Measurements from ENCODE around the gene DROSHA. TPM values are rescaled to one million over a fixed set of nuclear protein-coding genes. Genes with fewer than 3 reads are reported as not detected.
A peak's percentile ranks its signal among the peaks of the same experiment; 100 is the strongest.

The DROSHA gene
- polyA plus RNA-seq, 3 donors = 2.2 to 12.6 (median 7.6) TPM

DNA sequence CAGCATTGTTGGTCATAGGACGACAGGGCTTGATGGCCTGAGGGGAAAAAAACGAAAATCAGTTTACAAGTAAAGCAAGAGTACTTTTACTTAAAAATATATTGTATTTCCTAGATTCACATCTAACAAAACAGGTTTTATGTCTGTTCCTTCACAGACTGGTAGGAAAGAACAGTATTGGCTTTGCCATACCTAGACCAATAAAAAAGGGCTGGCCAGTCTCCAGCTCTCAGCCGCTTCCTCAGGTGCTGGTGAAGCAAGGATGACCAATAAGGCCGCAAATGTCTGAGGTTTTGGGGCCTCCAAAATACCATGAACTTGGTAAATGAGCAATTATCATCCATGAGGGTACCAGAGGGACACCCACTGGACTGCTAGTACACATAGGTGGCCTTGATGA, 36.6 kb downstream of the DROSHA start:
- Histone ChIP-seq H3K9me3 (replicated peaks in 1 of 2; ENCODE audit: control insufficient read depth in 1 of 2, insufficient read depth in 1 of 2, low read length in 2 of 2) (no peaks in the 10 kb centered on the region), H3K4me3 (replicated peaks in 1 of 3; ENCODE audit: low read depth in 2 of 3, low read length in 3 of 3) (no peak overlapping the region), H3K4me2 (replicated peaks; ENCODE audit: extremely low read depth, low read length, poor library complexity, severe bottlenecking) (no peak overlapping the region), H3K9ac (ENCODE audit: insufficient read depth, low read length, poor library complexity, severe bottlenecking) (no peak overlapping the region), H3K27ac (ENCODE audit: low read depth in 1 of 2, low read length in 2 of 2) (no peak overlapping the region), H3K27me3 (ENCODE audit: control insufficient read depth in 2 of 2, insufficient read depth in 2 of 2, low read length in 2 of 2) (no peaks in the 10 kb centered on the region), H3K4me1 (ENCODE audit: control insufficient read depth in 1 of 2, insufficient read depth in 2 of 2, low read length in 2 of 2) (no peaks in the 10 kb centered on the region), H3K79me2 (ENCODE audit: insufficient read depth, low read length) (no peaks in the 10 kb centered on the region), H2AFZ (ENCODE audit: insufficient read depth, low read depth, low read length, poor library complexity, severe bottlenecking) (no peak overlapping the region), H3K36me3 (replicated peaks in 1 of 2; ENCODE audit: control insufficient read depth in 1 of 2, insufficient read depth in 2 of 2, low read length in 2 of 2) (peaks cover 68 to 99% of the 10 kb centered on the region in 2 donors), H4K20me1 (ENCODE audit: insufficient read depth, low read length) (no peaks in the 10 kb centered on the region)
- TF ChIP-seq, protein P1, sequence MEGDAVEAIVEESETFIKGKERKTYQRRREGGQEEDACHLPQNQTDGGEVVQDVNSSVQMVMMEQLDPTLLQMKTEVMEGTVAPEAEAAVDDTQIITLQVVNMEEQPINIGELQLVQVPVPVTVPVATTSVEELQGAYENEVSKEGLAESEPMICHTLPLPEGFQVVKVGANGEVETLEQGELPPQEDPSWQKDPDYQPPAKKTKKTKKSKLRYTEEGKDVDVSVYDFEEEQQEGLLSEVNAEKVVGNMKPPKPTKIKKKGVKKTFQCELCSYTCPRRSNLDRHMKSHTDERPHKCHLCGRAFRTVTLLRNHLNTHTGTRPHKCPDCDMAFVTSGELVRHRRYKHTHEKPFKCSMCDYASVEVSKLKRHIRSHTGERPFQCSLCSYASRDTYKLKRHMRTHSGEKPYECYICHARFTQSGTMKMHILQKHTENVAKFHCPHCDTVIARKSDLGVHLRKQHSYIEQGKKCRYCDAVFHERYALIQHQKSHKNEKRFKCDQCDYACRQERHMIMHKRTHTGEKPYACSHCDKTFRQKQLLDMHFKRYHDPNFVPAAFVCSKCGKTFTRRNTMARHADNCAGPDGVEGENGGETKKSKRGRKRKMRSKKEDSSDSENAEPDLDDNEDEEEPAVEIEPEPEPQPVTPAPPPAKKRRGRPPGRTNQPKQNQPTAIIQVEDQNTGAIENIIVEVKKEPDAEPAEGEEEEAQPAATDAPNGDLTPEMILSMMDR (IDR thresholded peaks at IDR 0.05) = no peak
- Mint-ChIP-seq H3K4me3 (no peak overlapping the region), H3K9me3 (peaks cover 0 to 3% (median 0%) of the 10 kb centered on the region in 7 donors), H3K27me3 (ENCODE audit: low read depth in 3 of 3) (no peaks in the 10 kb centered on the region), H3K36me3 (peaks cover 86 to 94% of the 10 kb centered on the region in 2 donors), H3K27ac (peak overlapping the region in 1 of 7 donors; percentile 54), H3K4me1 (no peaks in the 10 kb centered on the region)
- intact Hi-C loops (cut with micrococcal nuclease) = no loop called here
- whole genome bisulfite sequencing (ENCODE audit: insufficient coverage) = 95% methylated on average over 2 of the region's 4 CpGs
- DNase-seq = no peak

DNA sequence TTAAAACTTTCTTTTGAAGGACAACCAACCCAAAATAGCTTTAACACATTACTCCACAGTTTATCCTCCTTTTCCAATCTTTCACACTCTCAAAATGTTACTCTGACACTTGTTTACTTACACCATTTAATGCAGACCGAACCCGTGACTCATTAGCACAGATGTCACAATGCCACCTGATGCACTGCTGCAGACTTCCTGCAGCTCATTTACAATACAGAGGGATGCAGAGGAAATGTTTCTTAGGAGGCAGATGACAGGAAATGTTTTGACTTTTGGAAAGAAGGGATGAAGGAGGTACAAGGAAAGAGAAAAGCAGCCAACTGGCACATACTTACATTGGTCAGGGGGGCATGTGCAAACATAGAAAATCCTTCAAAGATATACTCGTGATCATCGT, 39.0 kb downstream of the DROSHA start:
- H3K79me2 ChIP-seq (ENCODE audit: insufficient read depth, low read length) = no peaks in the 10 kb centered on the region
- peaks cover 51 to 99% of the 10 kb centered on the region in 2 donors for H3K36me3 ChIP-seq (replicated peaks in 1 of 2; ENCODE audit: control insufficient read depth in 1 of 2, insufficient read depth in 2 of 2, low read length in 2 of 2)
- H3K4me2 ChIP-seq (replicated peaks; ENCODE audit: extremely low read depth, low read length, poor library complexity, severe bottlenecking) = no peak overlapping the region
- DNase-seq = no peak
- H3K27me3 ChIP-seq (ENCODE audit: control insufficient read depth in 2 of 2, insufficient read depth in 2 of 2, low read length in 2 of 2) = no peaks in the 10 kb centered on the region
- TF ChIP-seq, protein P1 (IDR thresholded peaks at IDR 0.05) = no peak
- H3K9ac ChIP-seq (ENCODE audit: insufficient read depth, low read length, poor library complexity, severe bottlenecking) = no peak overlapping the region
- intact Hi-C loops (cut with micrococcal nuclease) = no loop called here
- Mint-ChIP-seq H3K27ac (no peak overlapping the region), H3K4me1 (no peaks in the 10 kb centered on the region), H3K27me3 (ENCODE audit: low read depth in 3 of 3) (no peaks in the 10 kb centered on the region), H3K9me3 (peaks cover 0 to 3% (median 0%) of the 10 kb centered on the region in 7 donors), H3K4me3 (no peak overlapping the region), H3K36me3 (peaks cover 80 to 95% of the 10 kb centered on the region in 2 donors)
- H3K9me3 ChIP-seq (replicated peaks in 1 of 2; ENCODE audit: control insufficient read depth in 1 of 2, insufficient read depth in 1 of 2, low read length in 2 of 2) = no peaks in the 10 kb centered on the region
- H3K4me3 ChIP-seq (replicated peaks in 1 of 3; ENCODE audit: low read depth in 2 of 3, low read length in 3 of 3) = no peak overlapping the region
- no peak overlapping the region for H2AFZ ChIP-seq (ENCODE audit: insufficient read depth, low read depth, low read length, poor library complexity, severe bottlenecking)
- H3K4me1 ChIP-seq (ENCODE audit: control insufficient read depth in 1 of 2, insufficient read depth in 2 of 2, low read length in 2 of 2) = no peaks in the 10 kb centered on the region
- H4K20me1 ChIP-seq (ENCODE audit: insufficient read depth, low read length) = no peaks in the 10 kb centered on the region
- H3K27ac ChIP-seq (ENCODE audit: low read depth in 1 of 2, low read length in 2 of 2) = no peak overlapping the region
- WGBS (ENCODE audit: insufficient coverage) = no CpG with 5 or more reads among the region's 4 CpGs
